Vein endothelial cell (primary cell): Measurements from ENCODE around the gene DTX4. TPM values are rescaled to one million over a fixed set of nuclear protein-coding genes. Genes with fewer than 3 reads are reported as not detected.

Experiments used
- small RNA-seq: library from RNA; depleted of rRNA; stranded (forward); fragments of <200 nt; gene quantifications from one replicate; pipeline ENCODE3, GENCODE V24; 2012
- total RNA-seq: library from RNA; depleted of rRNA; stranded (reverse); fragments of >200 nt; gene quantifications from 2 replicates; pipeline ENCODE4 v1.2.3, GENCODE V29; 2012

The DTX4 gene
- 4.2 and 7.8 TPM in 2 replicates for total RNA-seq

GRCh38 chr11:59171508-59172322, at the start of gene DTX4:
Gene DTX4, plus strand, starts transcription at chr11:59172132. Its CDS starts 464 bp downstream, at chr11:59172596.

GRCh38 chr11:59142530-59143507, 29.1 kb upstream of the DTX4 start, which contains the start of gene FAM111A:
Gene FAM111A, plus strand, starts transcription at chr11:59142856. Its CDS starts 6,017 bp downstream, at chr11:59148873.

GRCh38 chr11:59212744-59213631, 41.1 kb downstream of the DTX4 start, which contains the start of gene MPEG1:
Gene MPEG1, minus strand, starts transcription at chr11:59212927. Its CDS starts 62 bp downstream, at chr11:59212865.

Small RNAs within 50 kb of the gene (small RNA-seq; reads per million reads assigned to genes)
- not detected for gene RN7SL42P

Other genes starting within 250 kb of the DTX4 start
- not detected in 2 replicates for gene GLYATL1, start 232.6 kb upstream of the DTX4 start, total RNA-seq
- gene GLYATL1B, start 85.8 kb upstream of the DTX4 start, total RNA-seq: not detected in 2 replicates
- 9.1 and 17.1 TPM in 2 replicates for gene FAM111B, start 64.9 kb upstream of the DTX4 start, total RNA-seq
- gene FAM111A, start 29.3 kb upstream of the DTX4 start, total RNA-seq: 32.7 and 40.9 TPM in 2 replicates
- gene MPEG1, start 40.8 kb downstream of the DTX4 start, total RNA-seq: not detected in 2 replicates
- not detected in 2 replicates for gene OR5AN1, start 186.8 kb downstream of the DTX4 start, total RNA-seq